ENCODE measurements around the gene SLC35B1.

The SLC35B1 gene

GRCh38 chr17:49664706-49665211, 43.0 kb downstream of the SLC35B1 start:
- Histone ChIP-seq H3K9me3 (replicated peaks in 1 of 11) (peaks cover 0 to 13% (median 6%) of the 10 kb centered on the region in 11 experiments; a peak in 10 of 22 replicates), H3K4me2 (peak overlapping the region in 9 of 11 experiments; percentile 3 to 74 (median 39); a peak in 12 of 22 replicates), H3K4me3 (no peak overlapping the region), H3K9ac (peak overlapping the region in 2 of 11 experiments; percentile 34 to 35; a peak in 2 of 22 replicates), H3K27me3 (no peaks in the 10 kb centered on the region), H3K4me1 (peaks cover 12 to 26% (median 22%) of the 10 kb centered on the region in 10 experiments), H3K27ac (no peak overlapping the region), H4K20me1 (peaks cover 0 to 96% (median 29%) of the 10 kb centered on the region in 11 experiments; a peak in 17 of 22 replicates), H3K36me3 (peaks cover 19 to 60% (median 52%) of the 10 kb centered on the region in 11 experiments)
- TF ChIP-seq Cebpa-rat (IDR thresholded peaks at IDR 0.05): no peak

DNA sequence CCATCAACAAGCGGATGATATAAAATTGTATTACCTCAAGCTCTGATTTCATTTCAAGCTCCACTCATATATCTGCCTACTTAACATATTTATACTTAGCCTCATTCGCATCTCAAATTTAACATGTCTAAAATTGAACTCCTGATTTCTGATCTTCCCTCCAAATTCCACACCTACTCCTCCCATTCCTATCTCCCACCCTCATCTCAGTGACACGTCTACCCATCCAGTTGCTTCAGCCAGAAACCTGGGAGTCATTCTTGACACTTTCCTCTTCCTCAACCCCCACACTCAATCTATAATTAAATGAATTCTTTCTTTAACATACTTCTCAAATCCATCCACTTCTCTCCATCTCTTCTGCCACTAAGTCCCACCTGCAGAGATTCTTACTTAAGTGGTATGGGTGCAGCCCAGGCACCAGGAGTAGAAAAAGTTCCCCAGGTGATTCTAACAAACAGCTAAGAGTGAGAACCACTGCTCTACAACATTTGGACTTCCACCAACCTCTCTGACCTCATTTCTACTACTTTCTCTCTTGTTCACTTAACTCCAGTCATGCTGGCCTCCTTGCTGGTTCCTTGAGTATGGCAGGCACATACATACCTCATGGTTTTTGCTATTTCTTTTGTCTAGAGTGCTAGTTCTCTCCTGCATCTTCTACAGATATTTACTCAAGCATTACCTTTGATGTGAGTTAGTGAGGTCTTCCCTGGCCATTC, 47.9 kb downstream of the SLC35B1 start:
- H3K27me3 ChIP-seq: no peaks in the 10 kb centered on the region
- TF ChIP-seq Cebpa-rat (IDR thresholded peaks at IDR 0.05): no peak
- no peaks in the 10 kb centered on the region for H3K9me3 ChIP-seq (replicated peaks in 1 of 11)
- peaks cover 25 to 63% (median 48%) of the 10 kb centered on the region in 11 experiments for H3K36me3 ChIP-seq
- H3K4me1 ChIP-seq: peaks cover 12 to 39% (median 25%) of the 10 kb centered on the region in 10 experiments
- H3K9ac ChIP-seq: no peak overlapping the region
- H3K27ac ChIP-seq: no peak overlapping the region
- peaks cover 0 to 98% (median 30%) of the 10 kb centered on the region in 11 experiments; a peak in 16 of 22 replicates for H4K20me1 ChIP-seq
- no peak overlapping the region for H3K4me3 ChIP-seq
- H3K4me2 ChIP-seq: no peak overlapping the region

- no peak overlapping the region for H3K27ac ChIP-seq
- H3K27me3 ChIP-seq: no peaks in the 10 kb centered on the region
- no peak for TF ChIP-seq Cebpa-rat (IDR thresholded peaks at IDR 0.05)
- H3K36me3 ChIP-seq: peaks cover 17 to 41% (median 33%) of the 10 kb centered on the region in 11 experiments; a peak in 20 of 22 replicates
- no peak overlapping the region for H3K4me3 ChIP-seq
- H3K9me3 ChIP-seq (replicated peaks in 1 of 11): no peaks in the 10 kb centered on the region
- H3K9ac ChIP-seq: no peak overlapping the region
- peak overlapping the region in 5 of 11 experiments; percentile 37 to 55 (median 48); a peak in 10 of 22 replicates for H3K4me2 ChIP-seq
- peaks cover 13 to 99% (median 35%) of the 10 kb centered on the region in 11 experiments; a peak in 15 of 22 replicates for H4K20me1 ChIP-seq
- H3K4me1 ChIP-seq: peaks cover 0 to 19% (median 12%) of the 10 kb centered on the region in 10 experiments; a peak in 12 of 20 replicates
Observed at GRCh38 chr17:49656247-49656646, 51.5 kb downstream of the SLC35B1 start.

All from BLaER1 treated with 17β-estradiol and CSF1 and Interleukin-3, amounts not matched to agents 10 nM and 100 nM (cell line).